Endodermal cell (in vitro differentiated cells): Measurements from ENCODE around the gene GPR18. TPM values are rescaled to one million over a fixed set of nuclear protein-coding genes. Genes with fewer than 3 reads are reported as not detected.

Source experiments
- DNase-seq: peaks from one replicate; pipeline ENCODE4 v3.0.0-alpha.2; 2017
- H3K27ac ChIP-seq: 2 replicates; pipeline ENCODE4 v1.5.1; 2013; ENCODE audit warnings: mild to moderate bottlenecking, low read depth, low read length, moderate library complexity
- H3K27me3 ChIP-seq: 2 replicates; pipeline ENCODE4 v1.6.1; 2013; ENCODE audit warnings: mild to moderate bottlenecking, low read length, moderate library complexity; ENCODE audit not compliant: insufficient read depth, control insufficient read depth, poor library complexity, severe bottlenecking
- H3K36me3 ChIP-seq: 2 replicates; pipeline ENCODE4 v1.7.0; 2013; ENCODE audit warnings: mild to moderate bottlenecking, low read length, moderate library complexity; ENCODE audit not compliant: control insufficient read depth, insufficient read depth
- H3K4me1 ChIP-seq: one replicate; pipeline ENCODE4 v1.7.0; 2013; ENCODE audit warnings: low read length; ENCODE audit not compliant: control insufficient read depth, insufficient read depth
- H3K4me3 ChIP-seq: 2 replicates; pipeline ENCODE4 v1.5.1; 2013; ENCODE audit warnings: mild to moderate bottlenecking, low read length, moderate library complexity
- H3K9ac ChIP-seq: 2 replicates; pipeline ENCODE4 v1.6.1; 2013; ENCODE audit warnings: mild to moderate bottlenecking, low read length, moderate library complexity; ENCODE audit not compliant: poor library complexity, severe bottlenecking; ENCODE audit errors: extremely low read depth
- H3K9me3 ChIP-seq: 2 replicates; pipeline ENCODE4 v1.6.1; 2013; ENCODE audit warnings: mild to moderate bottlenecking, low read length, moderate library complexity; ENCODE audit not compliant: control insufficient read depth
- H3K27ac Mint-ChIP-seq: 2 replicates; pipeline ENCODE4 v1.8.0; 2020; ENCODE audit warnings: mixed read lengths
- H3K27me3 Mint-ChIP-seq: 2 replicates; pipeline ENCODE4 v1.8.0; 2021; ENCODE audit warnings: mild to moderate bottlenecking, mixed read lengths; ENCODE audit not compliant: insufficient read depth
- H3K36me3 Mint-ChIP-seq: 2 replicates; pipeline ENCODE4 v1.8.0; 2020; ENCODE audit warnings: low read depth, mixed read lengths
- H3K4me1 Mint-ChIP-seq: 2 replicates; pipeline ENCODE4 v1.8.0; 2020; ENCODE audit warnings: mixed read lengths
- H3K4me3 Mint-ChIP-seq: 2 replicates; pipeline ENCODE4 v1.8.0; 2020; ENCODE audit warnings: mild to moderate bottlenecking, moderate library complexity, mixed read lengths
- H3K9me3 Mint-ChIP-seq: 2 replicates; pipeline ENCODE4 v1.8.0; 2020; ENCODE audit warnings: mild to moderate bottlenecking, mixed read lengths
- CTCF ChIP-seq: fragments of 200-600 bp; sonication (generic); conservative IDR thresholded peaks from 2 replicates; pipeline ENCODE4 v1.5.0; 2021; ENCODE audit warnings: antibody characterized with exemption, mild to moderate bottlenecking
- WGBS, 2 experiments: methylation state at CpG; one replicate each; pipeline versions ENCODE4 v1.1.5 to v1.1.7; 2013; ENCODE audit warnings: missing lambda C conversion rate in 2 of 2, mixed read lengths in 1 of 2; ENCODE audit not compliant: insufficient coverage in 1 of 2, insufficient read length in 1 of 2; 5-methylcytosine and 5-hydroxymethylcytosine counted together
- total RNA-seq, 2 donors: library from RNA; stranded (reverse); fragmentation: NEBNext Ultra II Directional in 1 of 2; extraction: Animal tissue kit (Norgen Biotek cat#: 25700) in 1 of 2; gene quantifications; 2 replicates in 1 of 2; 3 replicates in 1 of 2; pipeline ENCODE4 v1.2.1, GENCODE V29; 2021

GPR18 gene
- total RNA-seq, 2 donors from 2014 or later = not detected

GRCh38 chr13:99305566-99305965, 47.4 kb upstream of the GPR18 start:
- Histone ChIP-seq H3K27ac (no peak overlapping the region), H3K9me3 (no peaks in the 10 kb centered on the region), H3K36me3 (peaks cover 5% of the 10 kb centered on the region), H3K4me1 (peaks cover 13% of the 10 kb centered on the region), H3K9ac (no peak overlapping the region), H3K27me3 (no peaks in the 10 kb centered on the region), H3K4me3 (no peak overlapping the region)
- Mint-ChIP-seq H3K9me3 (no peaks in the 10 kb centered on the region), H3K36me3 (peaks cover 17% of the 10 kb centered on the region), H3K27me3 (no peaks in the 10 kb centered on the region), H3K4me3 (no peak overlapping the region), H3K4me1 (peaks cover 42% of the 10 kb centered on the region), H3K27ac (no peak overlapping the region)
- WGBS, 2 experiments = 89 to 97% methylated on average over 8 of the region's 8 CpGs
- no peak for DNase-seq
- no peak for TF ChIP-seq CTCF

GRCh38 chr13:99305158-99305557, 47.0 kb upstream of the GPR18 start:
- Histone ChIP-seq H3K9ac (no peak overlapping the region), H3K4me3 (peak overlapping the region; percentile 32), H3K27me3 (no peaks in the 10 kb centered on the region), H3K9me3 (no peaks in the 10 kb centered on the region), H3K4me1 (peaks cover 13% of the 10 kb centered on the region), H3K36me3 (peaks cover 5% of the 10 kb centered on the region), H3K27ac (no peak overlapping the region)
- Mint-ChIP-seq H3K36me3 (peaks cover 17% of the 10 kb centered on the region), H3K27ac (peak overlapping the region; percentile 76), H3K4me3 (no peak overlapping the region), H3K9me3 (no peaks in the 10 kb centered on the region), H3K4me1 (peaks cover 42% of the 10 kb centered on the region), H3K27me3 (no peaks in the 10 kb centered on the region)
- TF ChIP-seq CTCF = no peak
- DNase-seq = no peak
- WGBS, 2 experiments = 77% methylated on average over 4 of the region's 5 CpGs; no CpG with 5 or more reads in 1 of the 2 experiments

GRCh38 chr13:99304541-99304940, 46.4 kb upstream of the GPR18 start:
- no peak for DNase-seq
- H3K4me3 Mint-ChIP-seq = no peak overlapping the region
- no peaks in the 10 kb centered on the region for H3K27me3 Mint-ChIP-seq
- no peak overlapping the region for H3K27ac Mint-ChIP-seq
- peaks cover 14% of the 10 kb centered on the region for H3K36me3 Mint-ChIP-seq
- H3K4me3 ChIP-seq = peak overlapping the region; percentile 32
- H3K27me3 ChIP-seq = no peaks in the 10 kb centered on the region
- 98% methylated on average over 4 of the region's 4 CpGs; no CpG with 5 or more reads in 1 of the 2 experiments for WGBS, 2 experiments
- H3K27ac ChIP-seq = no peak overlapping the region
- no peaks in the 10 kb centered on the region for H3K9me3 ChIP-seq
- no peaks in the 10 kb centered on the region for H3K9me3 Mint-ChIP-seq
- no peaks in the 10 kb centered on the region for H3K36me3 ChIP-seq
- no peak for TF ChIP-seq CTCF
- H3K4me1 Mint-ChIP-seq = peaks cover 46% of the 10 kb centered on the region
- no peak overlapping the region for H3K9ac ChIP-seq
- peaks cover 13% of the 10 kb centered on the region for H3K4me1 ChIP-seq
